ENCODE data around the gene UMODL1. TPM values are rescaled to one million over a fixed set of nuclear protein-coding genes. Genes with fewer than 3 reads are reported as not detected.

Gene UMODL1
- total and polyA plus RNA-seq, 2 donors: not detected

DNA sequence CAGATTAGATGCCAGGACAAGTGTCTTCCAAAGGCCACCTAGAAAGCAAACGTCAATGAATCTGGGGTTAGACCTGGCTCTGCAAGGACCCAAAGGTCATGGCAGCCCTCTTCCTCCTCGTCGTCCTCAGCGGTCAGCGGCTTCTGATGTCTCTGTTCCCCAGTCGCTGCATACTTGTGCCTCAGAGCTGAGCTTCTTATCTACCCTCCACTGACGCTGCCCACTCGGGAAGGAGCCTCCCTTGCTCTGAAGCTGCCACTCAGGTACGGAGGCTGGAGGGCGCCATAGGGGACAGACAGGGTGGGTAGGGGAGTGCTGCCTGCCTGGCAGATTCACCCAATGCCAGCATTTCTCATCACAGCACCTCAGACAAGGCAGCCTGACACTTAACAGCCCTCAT, 11.4 kb upstream of the UMODL1 start:
- H3K4me3 ChIP-seq (ENCODE audit: low read depth, low read length): no peak overlapping the region
- no peaks in the 10 kb centered on the region for H3K4me1 ChIP-seq (ENCODE audit: insufficient read depth)
- WGBS: 89% methylated on average over 10 of the region's 10 CpGs
- H3K36me3 ChIP-seq (ENCODE audit: insufficient read depth): no peaks in the 10 kb centered on the region
- DNase-seq (ENCODE audit: extremely low spot score): no peak
- no peak overlapping the region for H3K27ac ChIP-seq (ENCODE audit: low read depth)

DNA sequence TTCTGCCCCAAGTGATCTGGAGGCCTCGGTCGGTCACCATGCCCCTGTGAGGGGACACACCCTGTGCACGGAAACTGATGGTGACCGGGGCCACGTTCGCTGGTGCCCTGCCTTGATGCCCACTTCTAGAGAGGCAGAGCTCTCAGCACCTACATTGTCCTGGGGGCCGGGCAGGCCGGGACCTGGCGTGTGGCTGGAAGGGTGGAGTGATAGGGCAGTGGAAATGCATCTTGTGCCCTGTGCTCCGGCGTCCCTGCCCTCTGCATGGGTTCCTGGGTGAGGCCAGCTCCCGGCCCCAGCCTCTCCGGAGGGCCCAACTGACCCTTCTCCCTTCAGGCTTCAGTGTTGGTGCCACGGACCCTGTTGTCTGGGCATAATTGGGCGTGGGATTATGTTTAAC, 11.0 kb upstream of the UMODL1 start:
- no peak overlapping the region for H3K27ac ChIP-seq (ENCODE audit: low read depth)
- DNase-seq (ENCODE audit: extremely low spot score): no peak
- H3K4me3 ChIP-seq (ENCODE audit: low read depth, low read length): no peak overlapping the region
- H3K4me1 ChIP-seq (ENCODE audit: insufficient read depth): no peaks in the 10 kb centered on the region
- no peaks in the 10 kb centered on the region for H3K36me3 ChIP-seq (ENCODE audit: insufficient read depth)
- WGBS: 96% methylated on average over 15 of the region's 15 CpGs

DNA sequence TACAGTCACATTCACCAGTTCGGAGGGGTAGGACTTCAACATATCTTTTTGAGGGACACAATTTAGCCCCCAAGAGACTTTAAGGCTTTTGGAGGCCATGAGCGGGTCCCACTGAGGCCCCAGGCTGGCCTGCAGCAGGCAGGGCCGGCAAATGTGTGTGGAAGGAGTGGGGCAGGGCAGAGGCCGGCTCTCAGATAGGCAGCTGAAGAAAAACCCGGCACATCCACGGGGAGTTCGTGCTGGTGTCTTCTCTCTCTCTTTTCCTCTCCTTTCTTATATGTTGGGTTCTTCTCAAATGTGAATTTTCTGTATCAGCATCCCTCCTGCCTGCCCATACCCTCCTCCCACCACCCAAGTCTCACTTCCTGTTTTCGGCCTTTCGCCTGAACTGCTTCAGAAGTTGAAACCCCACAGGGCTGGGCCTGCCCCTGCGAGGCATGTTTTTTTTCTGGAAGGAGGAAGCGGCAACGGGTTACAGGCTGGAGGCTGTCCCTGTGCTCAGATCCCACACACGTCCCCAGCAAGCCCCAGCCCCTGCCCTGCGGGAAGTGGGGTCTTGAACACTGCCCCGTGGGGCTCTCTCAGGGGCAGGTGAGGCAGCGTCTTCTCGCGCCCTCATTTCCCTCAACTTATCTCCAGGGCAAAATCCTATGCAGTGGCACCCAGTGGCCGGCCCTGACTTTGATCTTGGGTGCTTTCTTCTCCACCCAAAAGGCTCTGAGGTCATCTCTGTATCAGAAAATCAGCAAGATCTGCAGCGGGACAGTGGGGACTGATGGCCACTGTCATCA, 9.7 kb upstream of the UMODL1 start:
- no peaks in the 10 kb centered on the region for H3K36me3 ChIP-seq (ENCODE audit: insufficient read depth)
- H3K27ac ChIP-seq (ENCODE audit: low read depth): no peak overlapping the region
- H3K4me1 ChIP-seq (ENCODE audit: insufficient read depth): no peaks in the 10 kb centered on the region
- DNase-seq (ENCODE audit: extremely low spot score): no peak
- no peak overlapping the region for H3K4me3 ChIP-seq (ENCODE audit: low read depth, low read length)
- WGBS: 78% methylated on average over 20 of the region's 20 CpGs

DNA sequence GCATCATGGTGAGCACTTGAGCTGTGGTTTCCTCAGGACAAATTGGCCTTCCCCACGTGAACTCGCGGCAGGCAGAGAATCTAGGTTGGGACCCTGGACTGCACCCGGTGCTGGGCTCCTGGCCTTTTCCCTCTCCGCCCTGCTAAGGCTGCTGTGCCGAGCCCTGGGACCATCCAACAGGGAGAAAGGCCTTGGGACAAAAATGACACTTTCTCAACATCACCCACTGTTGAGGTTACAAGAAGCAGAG, 9.2 kb upstream of the UMODL1 start:
- H3K4me3 ChIP-seq (ENCODE audit: low read depth, low read length): no peak overlapping the region
- 87% methylated on average over 6 of the region's 6 CpGs for WGBS

DNA sequence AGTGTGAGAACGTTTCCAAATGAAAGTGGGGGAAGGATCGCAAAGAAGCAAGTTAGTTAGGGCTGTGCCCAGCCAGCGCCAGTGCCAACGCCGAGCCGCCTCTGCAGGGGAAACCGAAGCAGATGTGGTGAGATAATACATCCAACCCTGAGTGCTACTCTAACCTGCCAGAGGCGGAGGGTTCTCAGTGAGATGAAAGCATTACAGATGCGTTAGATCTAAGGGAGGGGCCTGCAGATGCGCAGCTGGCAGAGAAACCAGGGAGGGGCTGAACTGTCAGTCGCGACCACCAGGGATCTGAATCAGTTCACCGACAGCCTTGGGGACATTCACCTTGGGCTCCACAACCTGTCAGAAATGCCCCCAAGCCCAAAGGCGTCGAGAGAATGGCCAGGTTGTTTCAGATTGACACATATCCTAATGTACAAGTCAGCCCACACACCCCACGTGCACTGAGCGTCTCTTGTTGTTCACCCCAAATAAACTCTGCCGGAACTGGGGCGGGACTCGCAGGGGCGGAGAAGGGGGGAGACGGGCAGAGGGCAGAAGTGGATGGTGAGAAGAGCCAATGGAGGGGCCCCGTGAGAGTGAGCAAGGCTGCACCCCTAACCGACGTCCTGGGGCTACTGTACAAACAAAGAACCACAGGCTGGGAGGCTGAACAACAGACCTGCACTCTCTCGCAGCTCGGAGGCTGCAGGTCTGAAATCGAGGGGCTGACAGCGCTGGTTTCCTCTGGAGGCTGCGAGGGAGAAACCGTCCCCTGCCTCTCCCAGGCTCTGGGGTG, 8.7 kb upstream of the UMODL1 start:
- Histone ChIP-seq H3K4me1 (ENCODE audit: insufficient read depth) (no peaks in the 10 kb centered on the region), H3K36me3 (ENCODE audit: insufficient read depth) (no peaks in the 10 kb centered on the region), H3K27ac (ENCODE audit: low read depth) (no peak overlapping the region), H3K4me3 (ENCODE audit: low read depth, low read length) (no peak overlapping the region)
- no peak for DNase-seq (ENCODE audit: extremely low spot score)
- 55% methylated on average over 31 of the region's 31 CpGs for WGBS

More for the DNA sequence above, 9.2 kb upstream of the UMODL1 start:
- Histone ChIP-seq H3K36me3 (ENCODE audit: insufficient read depth) (no peaks in the 10 kb centered on the region), H3K27ac (ENCODE audit: low read depth) (no peak overlapping the region), H3K4me1 (ENCODE audit: insufficient read depth) (no peaks in the 10 kb centered on the region)
- DNase-seq (ENCODE audit: extremely low spot score): no peak

DNA sequence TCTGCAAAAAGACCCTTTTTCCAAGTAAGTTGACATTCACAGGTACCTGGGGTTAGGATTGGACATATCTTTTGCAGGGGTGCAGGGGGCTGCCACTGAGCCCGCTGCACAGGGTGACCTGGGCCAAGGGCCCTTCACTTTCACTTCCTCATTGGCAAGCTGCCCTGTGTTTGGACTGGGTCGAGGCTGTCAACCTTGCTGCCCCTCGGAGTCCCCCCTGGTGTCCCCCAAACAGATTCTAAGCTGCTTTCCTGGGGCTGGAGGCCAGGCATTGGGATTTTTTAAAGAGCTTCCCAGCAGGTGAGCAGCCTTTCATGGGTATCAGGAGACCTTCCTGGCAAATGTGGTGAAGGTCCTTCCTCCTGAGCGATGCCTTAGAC, 7.9 kb upstream of the UMODL1 start:
- Histone ChIP-seq H3K27ac (ENCODE audit: low read depth) (no peak overlapping the region), H3K36me3 (ENCODE audit: insufficient read depth) (no peaks in the 10 kb centered on the region), H3K4me1 (ENCODE audit: insufficient read depth) (no peaks in the 10 kb centered on the region), H3K4me3 (ENCODE audit: low read depth, low read length) (no peak overlapping the region)
- 39% methylated on average over 4 of the region's 4 CpGs for WGBS
- no peak for DNase-seq (ENCODE audit: extremely low spot score)

DNA sequence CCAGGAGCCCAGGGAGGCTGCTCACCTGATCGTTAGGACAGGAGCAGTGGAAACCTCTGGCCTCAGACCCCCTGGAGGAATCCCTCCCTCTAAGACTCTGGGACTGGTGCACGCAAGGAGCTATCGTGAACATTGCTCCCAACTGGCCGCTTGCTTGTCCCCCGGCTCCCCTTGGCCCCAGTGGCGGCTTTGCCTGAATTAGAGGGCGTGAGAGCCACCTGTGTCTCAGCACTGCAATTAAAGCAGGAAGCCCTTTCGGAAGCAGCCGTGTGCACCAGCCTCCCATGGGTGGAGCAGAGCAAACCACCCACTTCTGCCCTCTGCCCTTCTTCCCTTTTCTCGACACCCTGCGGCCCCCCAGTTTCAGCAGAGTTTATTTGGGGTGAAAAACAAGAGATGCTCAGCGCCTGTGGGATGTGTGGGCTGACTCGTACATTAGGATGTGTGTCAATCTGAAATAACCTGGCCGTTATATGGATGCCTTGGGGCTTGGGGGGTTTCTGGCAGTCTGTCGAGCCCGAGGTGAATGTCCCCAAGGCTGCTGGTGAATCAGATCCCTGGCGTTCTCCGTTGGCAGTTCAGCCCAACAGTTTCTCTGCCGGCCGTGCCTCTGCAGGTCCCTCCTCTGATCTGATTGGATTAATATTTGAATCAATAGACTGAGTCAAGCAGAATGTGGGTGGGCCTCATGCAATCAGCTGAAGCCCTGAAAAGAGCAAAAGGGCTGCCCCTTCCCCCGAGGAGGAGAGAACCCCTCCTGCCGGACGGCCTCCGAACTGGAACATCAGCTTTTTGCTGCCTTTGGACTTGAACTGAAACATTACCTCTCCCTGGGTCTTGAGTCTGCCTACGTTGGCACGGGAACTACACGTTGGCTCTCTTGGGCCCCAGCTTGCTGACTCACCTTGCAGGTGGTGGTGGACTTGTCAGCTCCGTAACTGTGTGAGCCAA, 7.3 kb upstream of the UMODL1 start:
- no peak for DNase-seq (ENCODE audit: extremely low spot score)
- H3K36me3 ChIP-seq (ENCODE audit: insufficient read depth): no peaks in the 10 kb centered on the region
- H3K4me3 ChIP-seq (ENCODE audit: low read depth, low read length): no peak overlapping the region
- no peak overlapping the region for H3K27ac ChIP-seq (ENCODE audit: low read depth)
- no peaks in the 10 kb centered on the region for H3K4me1 ChIP-seq (ENCODE audit: insufficient read depth)
- 65% methylated on average over 28 of the region's 28 CpGs for WGBS

DNA sequence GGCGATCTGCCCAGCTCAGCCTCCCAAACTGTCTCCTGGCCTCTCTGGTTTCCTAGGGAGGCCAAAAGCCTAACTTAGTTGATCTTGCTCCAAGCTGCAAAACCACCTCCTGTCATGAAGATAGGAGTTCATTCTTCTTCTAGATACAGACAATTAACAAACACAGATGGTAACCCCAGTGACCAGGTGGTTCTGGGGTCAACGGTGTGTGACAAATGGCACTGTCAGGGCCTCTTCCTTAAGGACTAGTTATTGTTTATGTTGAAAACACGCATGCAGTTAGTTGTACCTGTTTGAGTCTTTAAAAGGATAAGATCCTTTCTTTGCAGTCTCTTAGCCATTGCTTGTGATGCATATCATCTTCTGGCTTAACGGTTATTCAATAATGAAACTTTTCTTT, 4.6 kb upstream of the UMODL1 start:
- H3K4me3 ChIP-seq (ENCODE audit: low read depth, low read length): no peak overlapping the region
- WGBS: 79% methylated on average over 4 of the region's 4 CpGs
- DNase-seq (ENCODE audit: extremely low spot score): no peak
- no peaks in the 10 kb centered on the region for H3K36me3 ChIP-seq (ENCODE audit: insufficient read depth)
- H3K27ac ChIP-seq (ENCODE audit: low read depth): no peak overlapping the region
- H3K4me1 ChIP-seq (ENCODE audit: insufficient read depth): no peaks in the 10 kb centered on the region

DNA sequence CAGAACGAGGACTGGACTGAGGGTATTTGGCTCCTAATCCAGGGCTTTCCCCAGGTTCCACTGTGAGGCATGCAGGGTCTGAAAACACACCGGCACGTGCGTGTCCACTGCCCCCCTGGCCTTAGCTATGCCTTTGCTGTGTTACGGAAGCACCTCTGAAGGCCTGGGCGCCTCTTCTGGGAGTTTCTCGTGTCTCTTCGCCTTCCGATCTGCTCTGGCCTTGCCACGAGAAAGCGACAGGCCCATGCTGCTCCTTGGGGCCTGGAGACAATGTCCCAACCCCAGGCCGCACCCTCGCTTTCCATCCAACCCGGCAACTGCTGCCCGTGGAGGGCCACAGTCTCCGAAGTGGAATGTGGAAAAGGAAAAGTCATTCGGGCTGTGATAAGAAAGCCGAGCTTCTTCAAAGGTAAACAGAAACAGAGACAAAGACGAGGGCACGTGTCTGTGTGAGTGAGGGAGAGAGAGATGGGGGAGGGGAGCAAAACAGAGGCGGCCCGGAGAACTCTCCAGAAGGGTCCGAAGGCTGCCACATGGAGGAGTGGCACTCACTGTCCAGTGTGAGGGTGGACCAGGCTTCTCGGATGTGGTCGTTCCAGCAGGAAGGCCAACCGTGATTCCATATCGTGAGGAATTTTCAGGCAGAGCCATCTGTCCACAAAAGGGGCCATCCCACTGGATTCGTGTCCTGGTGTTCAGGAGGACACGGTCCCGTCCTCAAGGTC, 3.4 kb upstream of the UMODL1 start:
- DNase-seq (ENCODE audit: extremely low spot score): no peak
- WGBS: 70% methylated on average over 30 of the region's 30 CpGs

DNA sequence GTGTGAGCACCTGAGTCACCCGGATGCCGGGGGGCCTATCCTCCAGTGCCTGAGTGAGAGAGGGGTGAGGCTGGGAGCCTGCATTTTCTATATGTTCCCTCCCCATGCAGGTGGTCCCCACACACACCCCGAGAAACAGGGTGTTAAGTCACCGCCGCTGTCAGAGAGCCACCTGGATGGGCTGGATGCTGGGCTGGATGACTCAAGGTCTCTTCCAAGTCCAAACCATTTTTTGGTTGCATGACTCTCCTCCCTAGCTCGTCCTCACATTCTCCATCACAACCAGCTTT, 2.9 kb upstream of the UMODL1 start:
- no peak for DNase-seq (ENCODE audit: extremely low spot score)
- H3K36me3 ChIP-seq (ENCODE audit: insufficient read depth): no peaks in the 10 kb centered on the region
- no peak overlapping the region for H3K4me3 ChIP-seq (ENCODE audit: low read depth, low read length)
- H3K27ac ChIP-seq (ENCODE audit: low read depth): no peak overlapping the region
- H3K4me1 ChIP-seq (ENCODE audit: insufficient read depth): no peaks in the 10 kb centered on the region
- 90% methylated on average over 6 of the region's 6 CpGs for WGBS

More for the DNA sequence above, 3.4 kb upstream of the UMODL1 start:
- Histone ChIP-seq H3K27ac (ENCODE audit: low read depth) (no peak overlapping the region), H3K36me3 (ENCODE audit: insufficient read depth) (no peaks in the 10 kb centered on the region), H3K4me1 (ENCODE audit: insufficient read depth) (no peaks in the 10 kb centered on the region), H3K4me3 (ENCODE audit: low read depth, low read length) (no peak overlapping the region)

DNA sequence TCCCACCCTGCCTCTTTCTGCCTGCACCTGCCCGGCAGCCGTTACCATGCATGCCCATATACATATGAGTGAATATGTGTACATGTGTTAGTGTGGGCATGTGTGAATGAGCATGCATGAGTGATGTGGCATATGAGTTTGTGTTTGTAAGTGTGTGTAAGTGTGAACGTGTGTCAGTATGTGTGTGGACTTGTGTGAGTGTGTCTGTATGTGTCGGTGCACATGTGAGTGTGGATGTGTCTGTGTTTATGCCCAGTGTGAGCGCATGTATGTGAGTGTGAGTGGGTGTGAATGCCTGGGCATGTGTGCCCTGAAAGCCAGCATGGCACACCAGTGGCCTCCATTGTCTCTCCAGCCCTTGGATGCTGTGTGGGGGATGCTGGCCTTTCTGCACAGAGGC, 2.5 kb upstream of the UMODL1 start:
- H3K4me1 ChIP-seq (ENCODE audit: insufficient read depth): no peaks in the 10 kb centered on the region
- no peaks in the 10 kb centered on the region for H3K36me3 ChIP-seq (ENCODE audit: insufficient read depth)
- WGBS: 95% methylated on average over 5 of the region's 5 CpGs
- no peak for DNase-seq (ENCODE audit: extremely low spot score)
- H3K27ac ChIP-seq (ENCODE audit: low read depth): no peak overlapping the region
- no peak overlapping the region for H3K4me3 ChIP-seq (ENCODE audit: low read depth, low read length)

DNA sequence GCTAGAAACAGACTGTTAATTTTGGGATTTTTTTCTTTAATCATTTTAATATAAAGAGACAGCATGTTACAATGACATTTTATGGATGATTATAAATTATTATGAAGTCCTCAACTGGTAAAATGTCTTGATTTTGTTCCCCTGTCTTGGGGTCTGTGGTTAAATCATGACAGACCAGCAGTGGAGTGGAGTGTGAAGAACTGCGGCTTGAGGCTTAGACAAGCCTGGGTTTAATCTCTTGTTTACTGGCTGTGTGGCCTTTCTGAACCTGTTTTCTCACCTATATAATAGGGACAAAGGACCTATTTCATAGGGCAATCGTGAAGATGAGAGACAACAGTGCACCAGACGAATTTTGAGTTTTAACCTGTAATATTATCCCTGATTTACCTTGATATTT, 1.8 kb upstream of the UMODL1 start:
- WGBS: 54% methylated on average over 3 of the region's 3 CpGs
- Histone ChIP-seq H3K4me3 (ENCODE audit: low read depth, low read length) (no peak overlapping the region), H3K27ac (ENCODE audit: low read depth) (no peak overlapping the region), H3K4me1 (ENCODE audit: insufficient read depth) (no peaks in the 10 kb centered on the region), H3K36me3 (ENCODE audit: insufficient read depth) (no peaks in the 10 kb centered on the region)
- no peak for DNase-seq (ENCODE audit: extremely low spot score)

DNA sequence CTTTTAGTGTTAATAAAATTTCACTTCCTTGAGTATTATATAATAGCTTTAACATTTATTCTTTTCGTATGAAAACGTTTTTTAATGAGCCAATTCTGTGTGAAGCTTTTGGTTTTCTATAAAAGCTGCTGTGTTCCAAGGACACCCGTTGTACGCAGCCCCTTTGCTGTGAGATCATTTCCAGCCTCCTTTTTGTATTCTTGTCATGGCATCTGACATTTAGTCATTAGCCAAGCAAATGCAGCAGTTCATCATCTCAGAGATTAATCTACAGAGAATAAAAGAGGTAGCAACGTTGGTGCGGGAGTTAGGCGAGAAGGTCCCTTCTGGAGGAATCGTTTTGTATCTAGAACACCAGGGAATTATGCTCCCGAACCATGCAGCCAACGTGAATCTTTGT, 1.3 kb upstream of the UMODL1 start:
- DNase-seq (ENCODE audit: extremely low spot score): no peak
- H3K4me3 ChIP-seq (ENCODE audit: low read depth, low read length): no peak overlapping the region
- H3K27ac ChIP-seq (ENCODE audit: low read depth): no peak overlapping the region
- WGBS: 67% methylated on average over 10 of the region's 10 CpGs
- no peaks in the 10 kb centered on the region for H3K4me1 ChIP-seq (ENCODE audit: insufficient read depth)
- H3K36me3 ChIP-seq (ENCODE audit: insufficient read depth): no peaks in the 10 kb centered on the region
